ENCODE data around the gene ALDH1A1. TPM values are rescaled to one million over a fixed set of nuclear protein-coding genes. Genes with fewer than 3 reads are reported as not detected.

The ALDH1A1 gene
- total RNA-seq, 1 donor from 2014 or later = 0.14 TPM

DNA sequence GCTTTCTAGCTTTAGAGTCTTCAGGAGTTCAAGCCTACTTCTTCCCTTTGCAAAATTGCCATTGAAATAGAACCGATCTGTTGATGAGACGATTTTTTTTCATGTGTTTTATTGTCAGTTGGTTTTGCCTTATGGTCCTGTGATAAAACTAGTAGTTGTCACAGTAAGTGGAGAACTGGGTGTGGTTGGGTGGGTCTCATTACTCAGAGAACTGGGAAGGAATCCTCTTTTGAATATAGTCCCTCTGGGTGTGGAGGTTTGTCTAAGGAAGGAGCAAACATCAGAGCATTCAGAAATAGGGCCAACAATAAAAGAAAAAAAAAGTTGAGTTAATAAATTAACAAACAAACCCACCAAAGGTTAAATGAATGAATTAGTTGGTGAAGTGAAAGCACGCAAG is 69.0 kb downstream of the ALDH1A1 start:
- H3K27ac Mint-ChIP-seq (ENCODE audit: unreplicated experiment) = no peak overlapping the region
- H3K4me3 Mint-ChIP-seq = no peak overlapping the region

GRCh38 chr9:72882117-72882775 is 70.6 kb downstream of the ALDH1A1 start:
- Mint-ChIP-seq H3K4me3 (no peak overlapping the region), H3K27me3 (ENCODE audit: low read depth) (no peaks in the 10 kb centered on the region), H3K9me3 (peaks cover 16% of the 10 kb centered on the region), H3K27ac (ENCODE audit: unreplicated experiment) (no peak overlapping the region), H3K36me3 (ENCODE audit: low read depth) (no peaks in the 10 kb centered on the region), H3K4me1 (no peaks in the 10 kb centered on the region)
- no peak for DNase-seq (ENCODE audit: low read depth, low spot score)
- TF ChIP-seq, protein P1, sequence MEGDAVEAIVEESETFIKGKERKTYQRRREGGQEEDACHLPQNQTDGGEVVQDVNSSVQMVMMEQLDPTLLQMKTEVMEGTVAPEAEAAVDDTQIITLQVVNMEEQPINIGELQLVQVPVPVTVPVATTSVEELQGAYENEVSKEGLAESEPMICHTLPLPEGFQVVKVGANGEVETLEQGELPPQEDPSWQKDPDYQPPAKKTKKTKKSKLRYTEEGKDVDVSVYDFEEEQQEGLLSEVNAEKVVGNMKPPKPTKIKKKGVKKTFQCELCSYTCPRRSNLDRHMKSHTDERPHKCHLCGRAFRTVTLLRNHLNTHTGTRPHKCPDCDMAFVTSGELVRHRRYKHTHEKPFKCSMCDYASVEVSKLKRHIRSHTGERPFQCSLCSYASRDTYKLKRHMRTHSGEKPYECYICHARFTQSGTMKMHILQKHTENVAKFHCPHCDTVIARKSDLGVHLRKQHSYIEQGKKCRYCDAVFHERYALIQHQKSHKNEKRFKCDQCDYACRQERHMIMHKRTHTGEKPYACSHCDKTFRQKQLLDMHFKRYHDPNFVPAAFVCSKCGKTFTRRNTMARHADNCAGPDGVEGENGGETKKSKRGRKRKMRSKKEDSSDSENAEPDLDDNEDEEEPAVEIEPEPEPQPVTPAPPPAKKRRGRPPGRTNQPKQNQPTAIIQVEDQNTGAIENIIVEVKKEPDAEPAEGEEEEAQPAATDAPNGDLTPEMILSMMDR (conservative IDR thresholded peaks at IDR 0.05) = no peak

More for the DNA sequence above, 69.0 kb downstream of the ALDH1A1 start:
- TF ChIP-seq, protein P1 (conservative IDR thresholded peaks at IDR 0.05) = no peak
- Mint-ChIP-seq H3K9me3 (peaks cover 3% of the 10 kb centered on the region), H3K27me3 (ENCODE audit: low read depth) (no peaks in the 10 kb centered on the region), H3K4me1 (no peaks in the 10 kb centered on the region), H3K36me3 (ENCODE audit: low read depth) (no peaks in the 10 kb centered on the region)
- no peak for DNase-seq (ENCODE audit: low read depth, low spot score)

DNA sequence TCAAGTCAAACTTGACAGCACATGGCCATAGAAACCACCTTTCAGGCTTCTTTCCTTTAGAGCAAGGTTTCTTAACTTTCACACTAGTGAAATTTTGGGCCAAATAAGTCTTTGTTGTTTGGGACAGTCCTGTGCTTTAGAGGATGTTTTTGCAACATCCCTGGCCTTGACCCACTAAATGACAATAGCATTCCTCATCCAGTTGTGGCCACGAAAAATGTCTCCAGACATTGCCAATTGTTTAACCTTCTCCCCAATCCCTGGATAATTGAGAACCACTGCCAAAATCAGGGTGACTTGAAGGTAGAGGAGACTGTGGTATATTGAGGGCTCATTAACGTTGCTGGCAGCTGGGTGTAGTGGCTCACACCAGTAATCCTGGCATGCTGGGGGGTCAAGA is 72.0 kb downstream of the ALDH1A1 start:
- Mint-ChIP-seq H3K36me3 (ENCODE audit: low read depth) (no peaks in the 10 kb centered on the region), H3K27me3 (ENCODE audit: low read depth) (no peaks in the 10 kb centered on the region), H3K4me3 (no peak overlapping the region), H3K9me3 (peaks cover 17% of the 10 kb centered on the region), H3K27ac (ENCODE audit: unreplicated experiment) (no peak overlapping the region), H3K4me1 (no peaks in the 10 kb centered on the region)
- DNase-seq (ENCODE audit: low read depth, low spot score) = no peak
- TF ChIP-seq, protein P1 (conservative IDR thresholded peaks at IDR 0.05) = no peak

- H3K27ac Mint-ChIP-seq (ENCODE audit: unreplicated experiment) = no peak overlapping the region
- peaks cover 17% of the 10 kb centered on the region for H3K9me3 Mint-ChIP-seq
- H3K4me1 Mint-ChIP-seq = peaks cover 4% of the 10 kb centered on the region
- H3K4me3 Mint-ChIP-seq = no peak overlapping the region
- no peak for DNase-seq (ENCODE audit: low read depth, low spot score)
- TF ChIP-seq, protein P1 (conservative IDR thresholded peaks at IDR 0.05) = no peak
- no peaks in the 10 kb centered on the region for H3K36me3 Mint-ChIP-seq (ENCODE audit: low read depth)
- no peaks in the 10 kb centered on the region for H3K27me3 Mint-ChIP-seq (ENCODE audit: low read depth)
Measured at GRCh38 chr9:72875221-72875620, 77.6 kb downstream of the ALDH1A1 start.

DNA sequence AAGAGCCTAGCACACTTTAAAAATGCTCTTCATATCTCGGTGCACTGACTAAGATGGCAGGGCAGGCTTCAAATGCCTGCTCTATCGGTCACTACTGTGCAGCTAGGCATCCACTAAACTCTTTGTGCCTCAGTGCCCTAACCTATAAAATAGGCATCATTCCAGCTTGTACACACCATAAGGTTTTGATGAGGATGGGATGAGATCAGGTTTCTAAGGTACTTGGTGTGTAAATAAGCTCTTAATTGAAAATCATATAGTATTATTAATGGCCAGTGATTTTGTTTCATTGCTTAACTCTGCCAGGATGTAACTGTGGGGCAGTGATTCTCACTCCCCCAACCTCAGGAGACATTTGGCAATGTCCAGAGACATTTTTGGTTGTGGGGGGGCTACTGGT is 78.5 kb downstream of the ALDH1A1 start:
- Mint-ChIP-seq H3K36me3 (ENCODE audit: low read depth) (no peaks in the 10 kb centered on the region), H3K27me3 (ENCODE audit: low read depth) (no peaks in the 10 kb centered on the region), H3K4me3 (no peak overlapping the region), H3K9me3 (peaks cover 14% of the 10 kb centered on the region), H3K27ac (ENCODE audit: unreplicated experiment) (no peak overlapping the region), H3K4me1 (peaks cover 4% of the 10 kb centered on the region)
- TF ChIP-seq, protein P1 (conservative IDR thresholded peaks at IDR 0.05) = no peak
- DNase-seq (ENCODE audit: low read depth, low spot score) = no peak

Measured in neural crest cell (in vitro differentiated cells).